GM20000 (cell line): ENCODE measurements around the gene NOL7.

ENCODE experiments used
- DNase-seq: peaks from one replicate; pipeline ENCODE4 v3.0.0; 2012; ENCODE audit warnings: low spot score
- CTCF ChIP-seq: IDR thresholded peaks from 2 replicates; pipeline ENCODE4 v1.5.1; 2012; ENCODE audit warnings: mild to moderate bottlenecking, control low read depth; ENCODE audit errors: extremely low read depth, missing control alignments

The NOL7 gene

DNA sequence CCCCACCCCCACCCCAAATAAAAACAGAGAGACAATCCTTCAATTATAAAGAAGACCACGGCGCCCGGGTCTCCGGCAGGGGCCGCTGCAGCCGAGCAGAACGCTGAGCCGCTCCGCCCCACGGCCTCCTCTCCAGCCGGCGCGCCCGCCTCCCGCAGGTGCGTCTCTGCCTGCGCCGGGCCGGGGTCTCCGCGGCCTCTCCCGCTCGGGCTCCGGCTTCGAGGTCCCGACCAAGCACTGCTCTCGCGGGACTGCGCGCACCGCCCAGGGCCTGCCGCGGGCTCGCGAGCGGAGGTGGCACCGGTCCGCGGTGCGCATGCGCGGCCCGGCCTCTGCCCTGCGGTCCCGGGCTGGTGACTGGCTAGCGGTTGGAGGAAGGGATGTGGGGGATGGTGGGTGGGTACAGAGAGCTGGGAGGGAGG, 41.0 kb upstream of the NOL7 start:
- TF ChIP-seq CTCF, result peak; percentile 18

GRCh38 chr6:13574571-13575376, 40.4 kb upstream of the NOL7 start, which contains the start of gene SIRT5:
TSS of gene SIRT5 (plus strand) at chr6:13574601. CDS start at chr6:13584111, 9,510 bp downstream.
- TF ChIP-seq CTCF, result no peak
- DNase-seq, result peak; percentile 80

More for the DNA sequence above, 41.0 kb upstream of the NOL7 start:
- DNase-seq, result peak; percentile 97

DNA sequence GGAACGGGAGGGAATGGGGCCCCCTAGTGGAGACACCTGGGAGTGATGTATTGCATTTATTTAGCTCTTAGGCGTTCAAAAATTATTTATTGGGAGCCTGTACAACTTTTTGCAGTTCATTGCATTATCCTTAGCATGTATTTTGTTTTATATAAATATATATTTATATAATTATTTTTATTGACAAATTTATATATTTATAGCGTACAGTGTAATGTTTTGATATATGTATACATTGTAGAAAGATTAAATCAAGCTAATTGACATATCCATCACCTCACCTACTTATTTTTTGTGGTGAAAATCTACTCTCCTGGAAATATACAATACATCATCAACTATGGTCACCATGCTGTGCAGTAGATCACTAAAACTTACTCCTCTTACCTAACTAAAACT, 39.8 kb upstream of the NOL7 start:
- TF ChIP-seq CTCF, result peak; percentile 64
- DNase-seq, result no peak

- TF ChIP-seq CTCF, result no peak
- no peak for DNase-seq
Measured at GRCh38 chr6:13576017-13576416, 39.1 kb upstream of the NOL7 start.

DNA sequence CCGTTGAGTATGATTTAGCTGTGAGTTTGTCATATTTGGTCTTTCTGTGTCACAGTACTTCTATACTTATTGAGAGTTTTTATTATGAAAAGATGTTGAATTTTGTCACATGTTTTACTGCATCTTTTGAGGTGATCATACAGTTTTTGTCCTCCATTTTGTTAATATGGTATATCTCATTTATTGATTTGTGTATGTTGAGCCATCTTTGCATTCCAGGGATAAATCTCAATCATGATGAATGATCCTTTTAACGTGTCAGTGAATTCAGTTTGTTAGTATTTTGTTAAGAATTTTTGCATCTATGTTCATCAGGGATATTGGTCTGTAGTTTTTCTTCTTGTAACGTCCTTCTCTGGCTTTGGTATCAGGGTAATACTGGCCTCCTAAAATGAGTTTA, 37.2 kb upstream of the NOL7 start:
- DNase-seq, result no peak
- TF ChIP-seq CTCF, result no peak

- TF ChIP-seq CTCF, result no peak
- DNase-seq, result no peak
Measured at GRCh38 chr6:13579911-13580310, 35.2 kb upstream of the NOL7 start.

DNA sequence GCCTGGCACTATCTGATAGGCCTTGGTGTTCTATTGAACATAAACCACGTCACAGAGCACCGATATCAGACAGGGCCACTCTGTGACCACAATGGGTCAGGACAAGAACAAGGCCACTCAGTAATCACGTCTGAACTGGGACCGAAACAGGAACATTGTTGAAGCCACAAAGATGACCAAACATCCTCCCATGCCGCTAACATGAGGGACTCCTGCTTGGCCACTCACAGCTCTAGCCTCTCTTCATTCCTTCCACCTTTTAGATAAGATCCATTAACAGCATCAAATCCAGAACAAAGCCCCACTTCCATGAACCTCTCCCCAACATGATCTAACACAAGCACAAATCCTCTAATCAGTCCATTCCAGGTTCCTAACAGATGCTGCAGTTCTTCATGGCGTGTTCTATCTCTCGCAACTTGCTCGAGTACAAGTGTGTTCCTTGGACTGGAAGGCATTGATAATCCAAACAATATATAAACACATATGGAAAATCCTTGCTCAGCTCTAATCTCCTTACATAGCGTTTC, 33.4 kb upstream of the NOL7 start:
- TF ChIP-seq CTCF, result no peak
- DNase-seq, result no peak
